Lower leg skin (tissue), 3 donors: ENCODE results near the gene ATP11C.

Experiments
- CTCF ChIP-seq, 3 donors: fragments of 450-650 bp; IDR thresholded peaks; one replicate each; pipeline ENCODE4 v1.5.1; 2016; ENCODE audit warnings: antibody characterized with exemption in 3 of 3, mild to moderate bottlenecking in 3 of 3, moderate library complexity in 2 of 3
- POLR2A ChIP-seq, 2 donors: fragments of 450-650 bp; IDR thresholded peaks; one replicate each; pipeline ENCODE4 v1.6.1; 2016 to 2017; ENCODE audit warnings: antibody characterized with exemption in 2 of 2, mild to moderate bottlenecking in 1 of 2, moderate library complexity in 1 of 2

GRCh38 chrX:139759637-139760036 is 173.2 kb downstream of the ATP11C start:
- TF ChIP-seq CTCF (IDR thresholded peaks at IDR 0.05) (no peak), POLR2A (IDR thresholded peaks at IDR 0.05) (no peak)
